GM12865 (cell line): ENCODE results near the gene CFD.

ENCODE experiments used
- DNase-seq: peaks from one replicate; pipeline ENCODE4 v3.0.0; 2010; ENCODE audit warnings: low read depth
- H3K4me3 ChIP-seq: 2 replicates; pipeline ENCODE4 v1.5.1; 2011; ENCODE audit warnings: mild to moderate bottlenecking, low read depth, low read length, control low read depth
- CTCF ChIP-seq: IDR thresholded peaks from 2 replicates; pipeline ENCODE4 v1.5.1; 2011; ENCODE audit warnings: low read length, control low read depth, low read depth, inconsistent platforms; ENCODE audit not compliant: insufficient read depth; ENCODE audit errors: missing control alignments

CFD gene

GRCh38 chr19:866769-867300, 7.4 kb downstream of the CFD start:
- no peak for DNase-seq
- no peak overlapping the region for H3K4me3 ChIP-seq
- TF ChIP-seq CTCF, result no peak

GRCh38 chr19:867301-867793, 7.9 kb downstream of the CFD start:
- no peak for TF ChIP-seq CTCF
- H3K4me3 ChIP-seq, result no peak overlapping the region
- DNase-seq, result no peak

GRCh38 chr19:867855-868457, 8.5 kb downstream of the CFD start:
- DNase-seq, result no peak
- no peak for TF ChIP-seq CTCF
- H3K4me3 ChIP-seq, result no peak overlapping the region

- DNase-seq, result no peak
- H3K4me3 ChIP-seq, result no peak overlapping the region
- TF ChIP-seq CTCF, result no peak
Measured at GRCh38 chr19:868458-869244, 9.2 kb downstream of the CFD start.

GRCh38 chr19:869245-870177, 10.0 kb downstream of the CFD start:
- H3K4me3 ChIP-seq, result no peak overlapping the region
- DNase-seq, result no peak
- no peak for TF ChIP-seq CTCF

- DNase-seq, result no peak
- no peak for TF ChIP-seq CTCF
- no peak overlapping the region for H3K4me3 ChIP-seq
Measured at GRCh38 chr19:870314-870713, 10.8 kb downstream of the CFD start.
